ENCODE data around the gene MYPOP. TPM values are rescaled to one million over a fixed set of nuclear protein-coding genes. Genes with fewer than 3 reads are reported as not detected.

The MYPOP gene
- total RNA-seq, 4 donors from 2014 or later = 1.3 to 6.8 (median 2.6) TPM

GRCh38 chr19:45889210-45889885 is 13.1 kb downstream of the MYPOP start:
- ATAC-seq (ENCODE audit: low FRiP score) (no peak), DNase-seq (ENCODE audit: low spot score) (no peak)
- no peak for TF ChIP-seq CTCF (IDR thresholded peaks at IDR 0.05)

GRCh38 chr19:45887200-45887710 is 15.2 kb downstream of the MYPOP start:
- ATAC-seq (ENCODE audit: low FRiP score) = no peak
- no peak for TF ChIP-seq CTCF (IDR thresholded peaks at IDR 0.05)
- DNase-seq (ENCODE audit: low spot score) = no peak

GRCh38 chr19:45886427-45887199 is 15.8 kb downstream of the MYPOP start:
- TF ChIP-seq CTCF (IDR thresholded peaks at IDR 0.05) = no peak
- peak; percentile 81 for ATAC-seq (ENCODE audit: low FRiP score)

GRCh38 chr19:45885556-45886426 is 16.6 kb downstream of the MYPOP start, which contains the start of gene IRF2BP1:
Gene IRF2BP1 (minus strand): TSS chr19:45886141. CDS start chr19:45885774, 367 bp downstream.
- no peak for TF ChIP-seq CTCF (IDR thresholded peaks at IDR 0.05)
- ATAC-seq (ENCODE audit: low FRiP score) (peak; percentile 74), DNase-seq (ENCODE audit: low spot score) (peak; percentile 64)

More at GRCh38 chr19:45886427-45887199, 15.8 kb downstream of the MYPOP start:
- peak; percentile 85 for DNase-seq (ENCODE audit: low spot score)

- no peak for ATAC-seq (ENCODE audit: low FRiP score)
These were observed 17.5 kb downstream of the MYPOP start for GRCh38 chr19:45884682-45885555.

More at GRCh38 chr19:45884682-45885555, 17.5 kb downstream of the MYPOP start:
- no peak for DNase-seq (ENCODE audit: low spot score)
- no peak for TF ChIP-seq CTCF (IDR thresholded peaks at IDR 0.05)

Measured in omental fat pad (tissue), 4 donors.